ENCODE data around the gene CWC15.
"Not testable (repeated sequence)": the region's sequence is repeated elsewhere in the genome, so short reads cannot be mapped to it uniquely, and the experiment has no call there.

The CWC15 gene

DNA sequence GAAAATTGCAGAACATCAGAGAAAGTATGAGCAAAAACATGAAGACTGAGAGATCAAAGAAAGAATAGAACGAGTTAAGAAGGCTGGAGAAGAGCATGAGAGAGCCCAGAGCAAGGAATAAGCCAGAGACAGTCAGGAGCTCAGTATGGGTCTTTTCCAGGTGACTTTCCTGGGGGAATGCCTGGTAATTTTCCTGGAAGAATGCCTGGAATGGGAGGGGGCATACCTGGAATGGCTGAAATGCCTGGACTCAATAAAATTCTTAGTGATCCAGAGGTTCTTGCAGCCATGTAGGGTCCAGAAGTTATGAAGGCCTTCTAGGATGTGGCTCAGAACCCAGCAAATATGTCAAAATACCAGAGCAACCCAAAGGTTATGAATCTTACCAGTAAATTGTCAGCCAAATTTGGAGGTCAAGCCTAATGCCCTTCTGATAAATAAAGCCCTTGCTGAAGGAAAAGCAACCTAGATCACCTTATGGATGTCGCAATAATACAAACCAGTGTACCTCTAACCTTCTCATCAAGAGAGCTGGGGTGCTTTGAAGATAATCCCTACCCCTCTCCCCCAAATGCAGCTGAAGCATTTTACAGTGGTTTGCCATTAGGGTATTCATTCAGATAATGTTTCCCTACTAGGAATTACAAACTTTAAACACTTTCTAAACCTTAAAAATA is 59.5 kb downstream of the CWC15 start:
- DNase-seq (ENCODE audit: low read depth in 2 of 2) = not testable (repeated sequence)

DNA sequence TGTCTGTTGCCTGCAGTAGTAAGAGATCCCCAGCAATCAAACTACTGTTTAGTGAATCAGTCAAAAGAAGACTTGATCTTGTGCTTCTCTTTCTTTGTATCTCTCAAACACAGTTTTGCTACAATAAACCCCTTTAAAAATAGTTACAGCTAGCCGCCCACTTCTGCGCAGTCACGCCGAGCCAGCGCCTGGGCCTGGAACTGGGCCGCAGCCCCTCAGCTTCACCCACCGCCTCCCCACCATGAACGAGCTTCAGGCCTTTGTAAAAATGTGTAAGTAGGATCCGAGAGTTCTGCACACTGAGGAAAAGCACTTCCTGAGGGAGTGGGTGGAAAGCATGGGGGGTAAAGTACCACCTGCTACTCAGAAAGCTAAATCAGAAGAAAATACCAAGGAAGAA is 60.5 kb downstream of the CWC15 start:
- DNase-seq (ENCODE audit: low read depth in 2 of 2) = no peak
